ENCODE results near the gene DHX15. TPM values are rescaled to one million over a fixed set of nuclear protein-coding genes. Genes with fewer than 3 reads are reported as not detected.

The DHX15 gene
- total and polyA plus RNA-seq, 2 of the 13 experiments (the other 11 are each of a cell fraction or from before 2014, with no cell fraction given) = 92.9 to 165 TPM

DNA sequence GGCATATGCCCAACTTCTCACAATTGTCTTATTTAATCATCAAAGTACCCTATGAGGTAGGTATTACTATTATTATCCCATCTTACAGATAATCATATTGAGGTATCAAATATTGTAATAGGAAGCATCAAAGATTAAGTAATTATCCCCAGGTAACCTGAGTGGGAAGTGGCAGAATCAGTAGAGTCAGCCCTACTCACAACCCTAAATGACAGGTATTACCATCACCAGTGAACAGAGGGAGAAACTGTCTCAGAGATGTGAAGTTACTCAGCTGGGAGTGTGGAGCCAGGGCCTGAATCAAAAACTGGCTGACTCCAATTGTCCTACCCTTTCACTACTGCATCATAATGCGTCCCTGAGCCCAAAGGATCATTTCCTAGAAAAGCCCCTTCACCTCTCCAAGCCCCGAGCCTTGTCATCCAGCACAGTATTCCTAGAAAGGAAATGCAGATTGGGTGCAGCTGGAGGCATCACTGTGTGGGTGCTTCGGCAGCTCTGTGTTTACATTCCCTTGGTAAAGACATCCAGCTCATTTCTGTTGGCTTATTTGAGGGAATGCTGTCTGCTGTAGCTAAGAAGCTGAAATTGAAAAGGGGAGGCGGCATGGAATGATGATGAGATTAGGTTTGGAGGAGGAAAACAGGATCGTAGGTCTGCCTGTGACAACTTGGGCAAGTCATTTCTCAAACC is 72.8 kb downstream of the DHX15 start:
- no TSS peak for BruUV-seq (replicated peaks)
- H4K20me1 ChIP-seq (ENCODE audit: insufficient read depth, low read length) = no peaks in the 10 kb centered on the region
- H3K9me3 ChIP-seq (ENCODE audit: low read length) = no peaks in the 10 kb centered on the region
- no peaks in the 10 kb centered on the region for H3K79me2 ChIP-seq (ENCODE audit: insufficient read depth, low read length)
- H2AFZ ChIP-seq (ENCODE audit: low read length) = no peak overlapping the region
- in situ Hi-C loops (cut with HindIII; ENCODE audit: extremely low pct_ligation_motif_present, low pct_unique_long_range_greater_than_20kb) = no loop called here
- DNase-seq (ENCODE audit: low spot score) (no peak), ATAC-seq (peak; percentile 8; the same call in 2 of the 3 replicates), FAIRE-seq (no peak)
- WGBS (ENCODE audit: low lambda C conversion rate) = 88% methylated on average over 5 of the region's 5 CpGs
- H3K4me2 ChIP-seq (ENCODE audit: low read depth, low read length) = no peak overlapping the region
- H3K27ac ChIP-seq (ENCODE audit: extremely low read length, insufficient read depth, low read length) = no peak overlapping the region
- H3K9ac ChIP-seq (ENCODE audit: insufficient read depth, low read depth, low read length) = no peak overlapping the region
- no peaks in the 10 kb centered on the region for H3K36me3 ChIP-seq (replicated peaks in 1 of 2; ENCODE audit: control insufficient read depth in 1 of 2, insufficient read depth in 2 of 2, low read length in 2 of 2)
- no peaks in the 10 kb centered on the region for H3K4me1 ChIP-seq (ENCODE audit: insufficient read depth, low read length)
- no peaks in the 10 kb centered on the region for H3K27me3 ChIP-seq (ENCODE audit: control insufficient read depth in 1 of 2, insufficient read depth in 2 of 2, low read length in 2 of 2)
- ChIA-PET CTCF (ENCODE audit: low intra/inter-chr PET ratio, low total read pairs) (no interaction called here), POLR2A (no interaction called here)
- no peak overlapping the region for H3K4me3 ChIP-seq (replicated peaks in 1 of 3; ENCODE audit: insufficient read depth in 1 of 3, low read depth in 2 of 3, low read length in 3 of 3)
- intact Hi-C loops (cut with micrococcal nuclease; ENCODE audit: unreplicated experiment) = no loop called here
- TF ChIP-seq GFI1 (CRISPR knock-in tag; IDR thresholded peaks at IDR 0.05; ENCODE audit: borderline replicate concordance) (no peak), LBX2 (CRISPR knock-in tag; IDR thresholded peaks at IDR 0.05; ENCODE audit: borderline replicate concordance) (no peak), ZBTB1 (CRISPR knock-in tag; IDR thresholded peaks at IDR 0.05; ENCODE audit: borderline replicate concordance) (no peak), ZNF773 (CRISPR knock-in tag; IDR thresholded peaks at IDR 0.05; ENCODE audit: borderline replicate concordance) (no peak), NFIB (CRISPR knock-in tag; IDR thresholded peaks at IDR 0.05; ENCODE audit: borderline replicate concordance) (no peak), ZNF407 (CRISPR knock-in tag; IDR thresholded peaks at IDR 0.05; ENCODE audit: not compliant biosample characterization) (no peak), RFX5 (IDR thresholded peaks at IDR 0.05; ENCODE audit: low read depth, low read length) (no peak), POLR2AphosphoS5 (IDR thresholded peaks at IDR 0.05; ENCODE audit: low read depth, low read length) (no peak), SRSF4 (IDR thresholded peaks at IDR 0.05; ENCODE audit: low read depth, low read length, poor library complexity, severe bottlenecking) (no peak)
- TF ChIP-seq, protein P1, sequence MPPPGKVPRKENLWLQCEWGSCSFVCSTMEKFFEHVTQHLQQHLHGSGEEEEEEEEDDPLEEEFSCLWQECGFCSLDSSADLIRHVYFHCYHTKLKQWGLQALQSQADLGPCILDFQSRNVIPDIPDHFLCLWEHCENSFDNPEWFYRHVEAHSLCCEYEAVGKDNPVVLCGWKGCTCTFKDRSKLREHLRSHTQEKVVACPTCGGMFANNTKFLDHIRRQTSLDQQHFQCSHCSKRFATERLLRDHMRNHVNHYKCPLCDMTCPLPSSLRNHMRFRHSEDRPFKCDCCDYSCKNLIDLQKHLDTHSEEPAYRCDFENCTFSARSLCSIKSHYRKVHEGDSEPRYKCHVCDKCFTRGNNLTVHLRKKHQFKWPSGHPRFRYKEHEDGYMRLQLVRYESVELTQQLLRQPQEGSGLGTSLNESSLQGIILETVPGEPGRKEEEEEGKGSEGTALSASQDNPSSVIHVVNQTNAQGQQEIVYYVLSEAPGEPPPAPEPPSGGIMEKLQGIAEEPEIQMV (CRISPR knock-in tag; IDR thresholded peaks at IDR 0.05; ENCODE audit: low read depth) = no peak

Data from HepG2 (cell line).